K562 (cell line): ENCODE results near the gene FOXI1.
"Not testable (repeated sequence)": the region's sequence is repeated elsewhere in the genome, so short reads cannot be mapped to it uniquely, and the experiment has no call there.

Source experiments
- GTF2F1 ChIP-seq: IDR thresholded peaks from 2 replicates; pipeline ENCODE4 v1.6.1; 2011; ENCODE audit warnings: low read depth, low read length, improper control_type of control experiment
- IRF2 ChIP-seq: sonication (generic); formaldehyde crosslinking; IDR thresholded peaks from 2 replicates; pipeline ENCODE4 v1.8.1; 2022; ENCODE audit warnings: mild to moderate bottlenecking, missing genetic modification reagents
- KAT8 ChIP-seq: fragments of 450-650 bp; IDR thresholded peaks from 2 replicates; pipeline ENCODE4 v1.6.1; 2016; ENCODE audit warnings: low read depth, mild to moderate bottlenecking
- POLR2A ChIP-seq: fragments of 450-650 bp; conservative IDR thresholded peaks from 2 replicates; pipeline ENCODE4 v1.6.1; 2016
- ZFP36 ChIP-seq: fragments of 150-350 bp; IDR thresholded peaks from 2 replicates; pipeline ENCODE4 v1.6.1; 2018; ENCODE audit warnings: low read length, low read depth; ENCODE audit not compliant: partially characterized antibody
- ZZZ3 ChIP-seq: fragments of 450-650 bp; IDR thresholded peaks from 2 replicates; pipeline ENCODE4 v1.6.1; 2016; ENCODE audit warnings: antibody characterized with exemption, mild to moderate bottlenecking, moderate library complexity

DNA sequence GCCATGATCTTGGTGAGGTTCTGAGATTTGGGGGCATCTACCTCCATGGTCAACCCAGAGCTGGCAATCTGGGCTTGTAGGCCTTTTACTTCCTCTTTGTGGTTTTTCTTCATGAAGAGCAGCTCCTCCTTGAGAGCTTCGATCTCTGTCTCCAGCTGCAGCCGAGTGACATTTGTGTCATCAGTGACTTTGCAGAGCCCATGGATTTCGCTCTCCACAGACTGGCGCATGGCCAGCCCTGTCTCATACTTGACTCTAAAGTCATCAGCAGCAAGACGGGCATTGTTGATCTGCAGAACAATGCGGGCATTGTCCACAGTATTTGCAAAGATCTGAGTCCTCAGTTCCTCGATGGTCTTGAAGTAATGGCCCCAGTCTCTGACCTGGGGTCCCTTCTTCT lies 35.5 kb downstream of the FOXI1 start:
- TF ChIP-seq GTF2F1, ZFP36, ZZZ3, IRF2, POLR2A, KAT8: not testable (repeated sequence)
